Coronary artery (tissue), 2 donors: Measurements from ENCODE around the gene DGAT2L6.
A peak's percentile ranks its signal among the peaks of the same experiment; 100 is the strongest.

Source experiments
- DNase-seq: peaks from one replicate; pipeline ENCODE4 v3.0.0-alpha.2; 2017; ENCODE audit warnings: low spot score
- H3K27ac ChIP-seq, 2 donors: fragments of 200-600 bp; sonication (generic); one replicate each; pipeline ENCODE4 v1.5.1; 2016 to 2019
- H3K4me3 ChIP-seq: fragments of 200-600 bp; sonication (generic); 2 replicates; pipeline ENCODE4 v1.5.1; 2016; ENCODE audit warnings: mild to moderate bottlenecking, moderate library complexity
- TF ChIP-seq, protein P1 (sequence below): fragments of 200-600 bp; sonication (generic); IDR thresholded peaks from one replicate; pipeline ENCODE4 v1.5.1; 2019; ENCODE audit warnings: antibody characterized with exemption

Gene DGAT2L6, protein sequence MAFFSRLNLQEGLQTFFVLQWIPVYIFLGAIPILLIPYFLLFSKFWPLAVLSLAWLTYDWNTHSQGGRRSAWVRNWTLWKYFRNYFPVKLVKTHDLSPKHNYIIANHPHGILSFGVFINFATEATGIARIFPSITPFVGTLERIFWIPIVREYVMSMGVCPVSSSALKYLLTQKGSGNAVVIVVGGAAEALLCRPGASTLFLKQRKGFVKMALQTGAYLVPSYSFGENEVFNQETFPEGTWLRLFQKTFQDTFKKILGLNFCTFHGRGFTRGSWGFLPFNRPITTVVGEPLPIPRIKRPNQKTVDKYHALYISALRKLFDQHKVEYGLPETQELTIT

GRCh38 chrX:70176938-70177533 is at the start of gene DGAT2L6:
Gene DGAT2L6 (plus strand): TSS chrX:70177483. CDS start chrX:70177583, 100 bp downstream.
- no peak for DNase-seq
- no peak within 1 kb of the TSS for H3K27ac ChIP-seq
- no peak within 1 kb of the TSS for H3K4me3 ChIP-seq
- TF ChIP-seq, protein P1, sequence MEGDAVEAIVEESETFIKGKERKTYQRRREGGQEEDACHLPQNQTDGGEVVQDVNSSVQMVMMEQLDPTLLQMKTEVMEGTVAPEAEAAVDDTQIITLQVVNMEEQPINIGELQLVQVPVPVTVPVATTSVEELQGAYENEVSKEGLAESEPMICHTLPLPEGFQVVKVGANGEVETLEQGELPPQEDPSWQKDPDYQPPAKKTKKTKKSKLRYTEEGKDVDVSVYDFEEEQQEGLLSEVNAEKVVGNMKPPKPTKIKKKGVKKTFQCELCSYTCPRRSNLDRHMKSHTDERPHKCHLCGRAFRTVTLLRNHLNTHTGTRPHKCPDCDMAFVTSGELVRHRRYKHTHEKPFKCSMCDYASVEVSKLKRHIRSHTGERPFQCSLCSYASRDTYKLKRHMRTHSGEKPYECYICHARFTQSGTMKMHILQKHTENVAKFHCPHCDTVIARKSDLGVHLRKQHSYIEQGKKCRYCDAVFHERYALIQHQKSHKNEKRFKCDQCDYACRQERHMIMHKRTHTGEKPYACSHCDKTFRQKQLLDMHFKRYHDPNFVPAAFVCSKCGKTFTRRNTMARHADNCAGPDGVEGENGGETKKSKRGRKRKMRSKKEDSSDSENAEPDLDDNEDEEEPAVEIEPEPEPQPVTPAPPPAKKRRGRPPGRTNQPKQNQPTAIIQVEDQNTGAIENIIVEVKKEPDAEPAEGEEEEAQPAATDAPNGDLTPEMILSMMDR, result no peak

DNA sequence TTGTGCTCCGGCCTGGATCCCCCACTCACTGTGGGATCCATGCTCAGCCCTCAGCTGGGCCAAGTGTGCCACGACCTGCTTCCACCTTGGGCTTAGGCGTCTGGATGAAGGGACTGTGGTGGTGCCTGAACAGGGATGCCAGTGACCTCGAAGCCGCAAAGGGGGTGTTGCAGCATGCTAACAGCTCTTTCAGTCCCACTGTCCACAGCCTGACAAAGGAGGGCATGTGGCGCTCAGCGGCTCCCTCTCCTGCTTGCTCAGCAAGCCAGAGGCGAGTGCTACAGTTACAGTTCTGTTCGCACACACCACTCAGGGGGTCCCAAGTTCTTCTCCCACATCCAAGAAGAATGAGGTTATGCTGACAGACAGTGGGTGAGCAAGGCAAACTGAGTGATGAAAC is 49.2 kb upstream of the DGAT2L6 start:
- H3K27ac ChIP-seq, result no peak overlapping the region
- TF ChIP-seq, protein P1, result no peak

GRCh38 chrX:70129816-70130215 is 47.5 kb upstream of the DGAT2L6 start:
- Histone ChIP-seq H3K27ac (no peak overlapping the region), H3K4me3 (no peak overlapping the region)
- TF ChIP-seq, protein P1, result no peak
- no peak for DNase-seq

More for the DNA sequence above, 49.2 kb upstream of the DGAT2L6 start:
- no peak for DNase-seq
- H3K4me3 ChIP-seq, result no peak overlapping the region

GRCh38 chrX:70132224-70132623 is 45.1 kb upstream of the DGAT2L6 start:
- no peak for DNase-seq
- H3K27ac ChIP-seq, result no peak overlapping the region
- no peak overlapping the region for H3K4me3 ChIP-seq
- TF ChIP-seq, protein P1, result no peak

- Histone ChIP-seq H3K27ac (peak overlapping the region; percentile 56 to 85), H3K4me3 (peak overlapping the region; percentile 78)
- no peak for DNase-seq
- TF ChIP-seq, protein P1, result no peak
Measured at GRCh38 chrX:70132877-70133302, 44.4 kb upstream of the DGAT2L6 start.

DNA sequence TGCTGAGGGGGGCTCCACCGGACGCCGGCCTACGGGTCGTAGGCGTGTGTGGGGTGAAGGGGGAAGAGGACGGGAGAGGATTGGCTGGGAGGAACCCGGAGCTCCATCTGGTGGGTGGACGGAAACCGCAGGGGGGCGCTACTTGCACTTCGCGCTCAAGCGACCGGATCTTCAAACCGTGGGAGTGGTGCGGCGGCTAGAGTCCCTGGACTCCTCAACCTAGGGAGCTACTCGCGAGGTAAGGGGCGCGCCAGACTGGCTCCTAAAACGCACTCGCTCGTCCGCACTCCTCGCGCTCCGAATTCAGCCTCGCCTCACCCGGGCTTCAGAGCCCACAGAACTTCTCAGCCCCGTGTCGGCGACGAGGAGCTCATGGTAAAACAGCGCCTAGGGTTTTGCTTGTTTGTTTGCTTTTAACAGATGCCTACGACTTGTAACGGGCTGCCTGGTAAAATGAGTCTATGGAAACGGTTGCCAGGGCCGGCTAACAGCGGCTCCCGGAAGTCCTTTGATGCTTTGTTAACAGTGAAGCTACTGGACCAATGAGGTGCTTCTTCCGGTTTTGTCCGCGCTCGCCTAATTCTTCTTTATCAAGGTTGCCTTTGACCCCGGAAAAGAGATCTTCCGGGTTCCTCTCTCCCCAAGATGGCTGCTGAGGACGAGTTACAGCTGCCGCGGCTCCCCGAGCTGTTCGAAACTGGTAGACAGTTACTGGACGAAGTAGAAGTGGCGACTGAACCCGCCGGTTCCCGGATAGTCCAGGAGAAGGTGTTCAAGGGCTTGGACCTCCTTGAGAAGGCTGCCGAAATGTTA is 43.8 kb upstream of the DGAT2L6 start, which contains the start of gene IGBP1:
Gene IGBP1 (plus strand): TSS at position 145 of the 813 bp plus-strand sequence. CDS start 501 bp downstream, at position 646.
- TF ChIP-seq, protein P1, result no peak
- peak; percentile 87 for DNase-seq
- H3K4me3 ChIP-seq, result peak within 1 kb of the TSS; percentile 78
- peak within 1 kb of the TSS; percentile 56 to 85 for H3K27ac ChIP-seq
